Measurements from ENCODE around the gene PLK5. TPM values are rescaled to one million over a fixed set of nuclear protein-coding genes. Genes with fewer than 3 reads are reported as not detected.
"Not testable (repeated sequence)": the region's sequence is repeated elsewhere in the genome, so short reads cannot be mapped to it uniquely, and the experiment has no call there.

The PLK5 gene
- total and polyA plus RNA-seq, 3 experiments from 2014 or later: not detected

DNA sequence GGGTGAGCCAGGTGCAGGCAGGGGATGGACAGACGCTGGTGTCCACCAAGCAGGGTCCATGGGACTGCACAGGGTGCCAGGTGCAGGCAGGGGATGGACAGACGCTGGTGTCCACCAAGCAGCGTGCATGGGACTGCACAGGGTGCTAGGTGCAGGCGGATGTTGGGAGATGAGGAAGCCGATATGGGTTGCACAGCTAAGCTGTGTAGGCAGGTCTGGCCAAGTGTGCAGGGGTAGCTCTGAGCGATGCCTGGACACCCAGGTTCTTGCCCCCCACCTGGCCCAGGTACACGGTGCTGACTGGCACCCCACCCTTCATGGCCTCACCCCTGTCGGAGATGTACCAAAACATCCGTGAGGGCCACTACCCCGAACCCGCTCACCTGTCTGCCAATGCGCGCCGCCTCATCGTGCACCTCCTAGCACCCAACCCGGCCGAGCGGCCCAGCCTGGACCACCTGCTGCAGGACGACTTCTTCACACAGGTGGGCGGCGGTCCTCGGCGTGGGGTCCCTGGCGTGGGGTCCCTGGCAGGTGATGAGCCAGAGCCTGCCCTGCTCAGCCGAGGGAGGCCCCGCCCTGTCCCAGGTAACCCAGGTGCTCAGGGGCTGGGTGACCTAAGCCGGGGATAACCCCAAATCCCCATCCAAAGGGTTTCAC is 3.9 kb downstream of the PLK5 start:
- Mint-ChIP-seq H3K27ac (peak overlapping the region in 1 of 8 donors; percentile 68), H3K36me3 (no peaks in the 10 kb centered on the region), H3K27me3 (peaks cover 37 to 53% of the 10 kb centered on the region in 2 donors), H3K4me1 (peaks cover 6 to 9% (median 6%) of the 10 kb centered on the region in 3 donors), H3K9me3 (peaks cover 0 to 4% (median 0%) of the 10 kb centered on the region in 5 donors), H3K4me3 (no peak overlapping the region)
- H3K4me3 ChIP-seq (ENCODE audit: low read length): no peak overlapping the region
- no peaks in the 10 kb centered on the region for H3K36me3 ChIP-seq (ENCODE audit: insufficient read depth, low read length)
- no peak overlapping the region for H3K27ac ChIP-seq (ENCODE audit: low read depth, low read length)
- ChIA-PET POLR2A (no interaction called here), CTCF (no interaction called here)
- DNase-seq: no peak
- no peaks in the 10 kb centered on the region for H3K9me3 ChIP-seq (ENCODE audit: low read length)
- peaks cover 8% of the 10 kb centered on the region for H3K27me3 ChIP-seq (ENCODE audit: insufficient read depth, low read length, poor library complexity, severe bottlenecking)
- no peaks in the 10 kb centered on the region for H3K4me1 ChIP-seq (ENCODE audit: insufficient read depth, low read length)

DNA sequence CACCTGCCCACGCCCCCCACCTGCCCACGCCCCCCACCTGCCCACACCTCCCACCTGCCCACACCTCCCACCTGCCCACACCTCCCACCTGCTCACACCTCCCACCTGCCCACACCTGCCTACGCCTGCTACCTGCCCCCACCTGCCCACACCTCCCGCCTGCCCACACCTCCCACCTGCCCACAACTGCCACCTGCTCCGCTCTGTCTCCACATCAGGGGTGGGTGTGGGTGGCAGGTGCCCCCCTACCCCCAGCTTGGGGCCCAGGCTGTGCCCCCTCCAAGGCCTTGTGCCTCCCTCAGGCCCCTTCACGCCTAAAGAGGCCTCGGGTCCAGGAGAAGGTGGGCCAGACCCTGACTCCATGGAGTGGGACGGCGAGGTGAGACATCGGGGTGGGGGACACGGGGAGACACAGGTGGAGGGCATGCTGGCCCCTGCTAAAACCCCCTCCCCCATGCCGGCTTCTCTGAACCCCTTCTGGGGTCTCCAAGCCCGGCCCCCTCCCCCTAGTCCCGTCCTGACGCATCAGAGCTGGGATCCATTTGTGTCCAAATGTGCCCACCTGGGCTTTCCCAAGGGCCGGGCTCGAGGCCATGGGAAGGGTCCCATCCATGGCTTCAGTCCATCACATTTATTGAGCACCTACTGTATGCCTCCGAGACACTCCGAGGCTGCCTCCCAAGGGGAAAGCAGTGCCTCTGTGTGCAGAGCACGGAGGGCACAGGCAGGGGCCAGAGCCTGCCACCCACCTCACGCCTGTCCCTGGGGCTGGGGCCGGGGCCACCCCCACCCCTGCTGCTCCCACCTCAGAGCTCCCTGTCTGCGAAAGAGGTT is 4.9 kb downstream of the PLK5 start:
- H3K27me3 ChIP-seq (ENCODE audit: insufficient read depth, low read length, poor library complexity, severe bottlenecking): peaks cover 8% of the 10 kb centered on the region
- H3K4me1 ChIP-seq (ENCODE audit: insufficient read depth, low read length): no peaks in the 10 kb centered on the region
- DNase-seq: no peak
- Mint-ChIP-seq H3K27me3 (peaks cover 31 to 50% of the 10 kb centered on the region in 2 donors), H3K27ac (no peak overlapping the region), H3K4me1 (peaks cover 6 to 9% (median 6%) of the 10 kb centered on the region in 3 donors), H3K9me3 (peaks cover 0 to 4% (median 0%) of the 10 kb centered on the region in 5 donors), H3K4me3 (no peak overlapping the region), H3K36me3 (no peaks in the 10 kb centered on the region)
- ChIA-PET CTCF (no interaction called here), POLR2A (no interaction called here)
- no peaks in the 10 kb centered on the region for H3K36me3 ChIP-seq (ENCODE audit: insufficient read depth, low read length)
- no peaks in the 10 kb centered on the region for H3K9me3 ChIP-seq (ENCODE audit: low read length)
- no peak overlapping the region for H3K27ac ChIP-seq (ENCODE audit: low read depth, low read length)
- H3K4me3 ChIP-seq (ENCODE audit: low read length): no peak overlapping the region

DNA sequence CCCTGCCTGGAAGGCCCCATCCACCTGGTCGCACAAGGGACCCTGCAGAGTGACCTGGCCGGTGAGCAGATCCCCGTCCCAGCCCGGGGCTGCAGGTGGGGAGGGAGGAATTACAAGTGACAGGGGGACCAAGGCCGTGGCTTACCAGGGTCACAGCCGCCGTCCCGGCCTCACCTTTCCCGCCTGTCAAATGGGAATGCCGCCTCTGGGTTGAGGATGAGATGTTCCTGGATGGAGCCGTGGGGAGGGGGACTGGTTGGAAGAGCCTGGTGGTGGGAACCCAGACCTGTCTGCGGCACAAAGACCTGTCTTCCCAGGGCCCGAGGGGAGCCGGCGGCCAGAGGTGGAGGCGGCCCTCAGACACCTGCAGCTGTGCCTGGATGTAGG is 5.5 kb downstream of the PLK5 start:
- Mint-ChIP-seq H3K4me3 (no peak overlapping the region), H3K4me1 (peaks cover 4 to 6% (median 5%) of the 10 kb centered on the region in 3 donors), H3K36me3 (no peaks in the 10 kb centered on the region), H3K27me3 (peaks cover 30 to 47% of the 10 kb centered on the region in 2 donors), H3K9me3 (peaks cover 0 to 4% (median 0%) of the 10 kb centered on the region in 5 donors), H3K27ac (no peak overlapping the region)
- no peak for DNase-seq
- no peaks in the 10 kb centered on the region for H3K4me1 ChIP-seq (ENCODE audit: insufficient read depth, low read length)
- ChIA-PET POLR2A (no interaction called here), CTCF (no interaction called here)
- H3K27me3 ChIP-seq (ENCODE audit: insufficient read depth, low read length, poor library complexity, severe bottlenecking): peaks cover 7% of the 10 kb centered on the region
- H3K36me3 ChIP-seq (ENCODE audit: insufficient read depth, low read length): no peaks in the 10 kb centered on the region
- H3K27ac ChIP-seq (ENCODE audit: low read depth, low read length): no peak overlapping the region
- no peak overlapping the region for H3K4me3 ChIP-seq (ENCODE audit: low read length)
- H3K9me3 ChIP-seq (ENCODE audit: low read length): no peaks in the 10 kb centered on the region

DNA sequence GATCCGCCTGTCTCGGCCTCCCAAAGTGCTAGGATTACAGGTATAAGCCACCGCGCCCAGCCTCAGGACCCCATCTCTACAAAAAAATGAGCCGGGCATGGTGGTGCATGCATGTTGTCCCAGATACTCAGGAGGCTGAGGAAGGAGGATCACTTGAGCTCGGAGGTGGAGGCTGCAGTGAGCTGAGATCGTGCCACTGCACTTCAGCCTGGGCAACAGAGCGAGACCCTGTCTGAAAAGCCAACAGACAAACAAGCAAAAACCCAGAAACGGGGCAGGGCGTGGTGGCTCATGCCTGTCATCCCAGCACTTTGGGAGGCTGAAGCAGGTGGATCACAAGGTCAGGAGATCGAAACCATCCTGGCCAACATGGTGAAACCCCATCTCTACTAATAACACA is 7.0 kb downstream of the PLK5 start:
- H3K36me3 ChIP-seq (ENCODE audit: insufficient read depth, low read length); DNase-seq; H3K27ac Mint-ChIP-seq; H3K9me3 ChIP-seq (ENCODE audit: low read length); H3K27me3 ChIP-seq (ENCODE audit: insufficient read depth, low read length, poor library complexity, severe bottlenecking); POLR2A ChIA-PET; H3K27ac ChIP-seq (ENCODE audit: low read depth, low read length); H3K4me3 ChIP-seq (ENCODE audit: low read length); H3K36me3 Mint-ChIP-seq; H3K9me3 Mint-ChIP-seq; H3K4me3 Mint-ChIP-seq; H3K4me1 ChIP-seq (ENCODE audit: insufficient read depth, low read length); H3K4me1 Mint-ChIP-seq: not testable (repeated sequence)
- H3K27me3 Mint-ChIP-seq: peaks cover 29 to 41% of the 10 kb centered on the region in 2 donors
- CTCF ChIA-PET: interaction anchor here (1.6 kb wide), 1 partner anchor 16 kb away, joined by 6 read pairs; no protein-coding TSS in a partner anchor

DNA sequence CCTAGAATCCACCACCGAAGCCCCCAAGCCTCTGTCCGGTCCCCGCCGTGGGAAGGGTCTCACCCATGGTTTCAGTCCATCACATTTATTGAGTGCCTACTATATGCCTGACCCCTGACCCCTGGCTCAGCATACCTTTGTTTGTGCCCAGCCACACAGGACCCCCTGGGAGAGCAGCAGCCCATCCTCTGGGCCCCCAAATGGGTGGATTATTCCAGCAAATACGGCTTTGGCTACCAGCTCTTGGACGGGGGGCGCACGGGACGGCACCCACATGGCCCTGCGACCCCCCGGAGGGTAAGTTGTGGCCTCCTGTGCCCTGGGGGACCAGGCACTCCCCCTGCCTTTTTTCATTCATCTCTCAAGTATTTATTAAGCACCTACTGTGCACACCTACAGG is 7.7 kb downstream of the PLK5 start:
- Histone ChIP-seq H3K4me3 (ENCODE audit: low read length) (no peak overlapping the region), H3K27ac (ENCODE audit: low read depth, low read length) (no peak overlapping the region), H3K4me1 (ENCODE audit: insufficient read depth, low read length) (no peaks in the 10 kb centered on the region), H3K27me3 (ENCODE audit: insufficient read depth, low read length, poor library complexity, severe bottlenecking) (no peaks in the 10 kb centered on the region), H3K9me3 (ENCODE audit: low read length) (no peaks in the 10 kb centered on the region), H3K36me3 (ENCODE audit: insufficient read depth, low read length) (no peaks in the 10 kb centered on the region)
- CTCF ChIA-PET: interaction anchor here (1.6 kb wide), 1 partner anchor 15 kb away, joined by 6 read pairs; no protein-coding TSS in a partner anchor
- Mint-ChIP-seq H3K9me3 (no peaks in the 10 kb centered on the region), H3K36me3 (no peaks in the 10 kb centered on the region), H3K27ac (no peak overlapping the region), H3K4me3 (no peak overlapping the region), H3K4me1 (no peaks in the 10 kb centered on the region), H3K27me3 (peaks cover 25 to 34% of the 10 kb centered on the region in 2 donors)
- no peak for DNase-seq
- POLR2A ChIA-PET: no interaction called here

DNA sequence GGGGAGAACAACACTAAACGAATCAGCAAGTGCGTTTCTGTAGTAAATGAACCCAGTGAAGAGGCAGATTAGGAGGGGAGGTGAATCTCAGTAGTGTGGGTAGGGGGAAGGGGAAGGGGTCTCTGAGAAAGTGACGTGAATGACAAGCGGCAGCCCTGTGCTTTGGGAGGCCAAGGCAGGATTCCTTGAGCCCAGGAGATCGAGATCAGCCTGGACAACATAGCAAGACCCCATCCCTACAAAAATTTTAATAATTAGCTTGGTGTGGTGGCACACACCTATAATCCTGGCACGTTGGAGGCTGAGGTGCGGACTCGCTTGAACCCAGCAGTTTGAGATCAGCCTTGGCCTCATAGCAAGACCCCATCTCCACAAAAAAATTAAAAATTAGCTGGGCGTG is 8.1 kb downstream of the PLK5 start:
- Mint-ChIP-seq H3K9me3 (no peaks in the 10 kb centered on the region), H3K4me1 (no peaks in the 10 kb centered on the region), H3K4me3 (no peak overlapping the region), H3K36me3 (no peaks in the 10 kb centered on the region), H3K27me3 (peaks cover 23 to 31% of the 10 kb centered on the region in 2 donors), H3K27ac (no peak overlapping the region)
- H3K4me1 ChIP-seq (ENCODE audit: insufficient read depth, low read length): no peaks in the 10 kb centered on the region
- H3K4me3 ChIP-seq (ENCODE audit: low read length): no peak overlapping the region
- ChIA-PET POLR2A (no interaction called here), CTCF (interaction anchor here (1.6 kb wide), 1 partner anchor 14 kb away, joined by 6 read pairs; no protein-coding TSS in a partner anchor)
- H3K36me3 ChIP-seq (ENCODE audit: insufficient read depth, low read length): no peaks in the 10 kb centered on the region
- DNase-seq: no peak
- H3K27ac ChIP-seq (ENCODE audit: low read depth, low read length): no peak overlapping the region
- no peaks in the 10 kb centered on the region for H3K9me3 ChIP-seq (ENCODE audit: low read length)
- no peaks in the 10 kb centered on the region for H3K27me3 ChIP-seq (ENCODE audit: insufficient read depth, low read length, poor library complexity, severe bottlenecking)

DNA sequence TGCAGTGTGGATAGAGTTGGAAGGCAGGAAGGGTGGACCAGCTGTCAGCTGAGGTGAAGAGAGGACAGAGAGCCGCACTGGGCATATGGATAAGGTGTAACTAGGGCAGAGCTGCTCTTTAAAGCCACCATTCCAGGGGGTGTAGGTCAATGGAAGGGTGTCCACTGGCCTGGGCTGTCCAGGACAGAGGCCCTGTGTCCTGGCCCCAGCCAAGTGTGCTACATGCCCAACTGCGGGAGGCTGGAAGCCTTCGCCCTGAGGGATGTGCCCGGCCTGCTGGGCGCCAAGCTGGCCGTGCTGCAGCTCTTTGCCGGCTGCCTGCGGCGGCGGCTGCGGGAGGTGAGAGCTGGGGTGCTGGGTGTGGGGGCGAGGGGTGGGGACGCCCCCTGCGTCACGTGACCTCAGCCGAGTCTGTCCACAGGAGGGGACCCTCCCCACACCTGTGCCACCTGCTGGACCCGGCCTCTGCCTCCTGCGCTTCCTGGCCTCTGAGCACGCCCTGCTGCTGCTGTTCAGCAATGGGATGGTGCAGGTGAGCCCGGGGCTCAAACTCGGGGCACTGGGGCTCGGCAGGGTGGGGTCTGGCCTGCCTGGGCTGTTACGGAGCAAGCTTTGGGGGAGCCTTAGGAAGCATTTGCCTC is 9.8 kb downstream of the PLK5 start:
- DNase-seq: no peak
- no peak overlapping the region for H3K27ac Mint-ChIP-seq

DNA sequence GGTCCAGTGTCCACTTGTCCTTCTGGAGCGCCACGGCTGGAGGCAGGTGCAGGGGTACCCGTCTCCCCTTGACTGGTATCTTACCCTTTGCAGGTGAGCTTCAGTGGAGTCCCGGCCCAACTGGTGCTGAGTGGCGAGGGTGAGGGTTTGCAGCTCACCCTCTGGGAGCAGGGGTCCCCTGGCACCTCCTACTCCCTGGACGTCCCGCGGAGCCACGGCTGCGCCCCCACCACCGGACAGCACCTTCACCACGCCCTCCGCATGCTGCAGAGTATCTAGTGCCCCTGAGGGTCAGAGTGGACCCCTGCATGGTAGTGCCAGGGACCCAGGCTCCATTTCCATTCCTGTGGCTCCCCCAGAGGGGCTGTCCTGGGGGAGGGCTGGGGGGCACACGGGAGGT is 11.1 kb downstream of the PLK5 start:
- no peaks in the 10 kb centered on the region for H3K27me3 ChIP-seq (ENCODE audit: insufficient read depth, low read length, poor library complexity, severe bottlenecking)
- H3K4me3 ChIP-seq (ENCODE audit: low read length): no peak overlapping the region
- H3K27ac ChIP-seq (ENCODE audit: low read depth, low read length): no peak overlapping the region
- Mint-ChIP-seq H3K4me3 (no peak overlapping the region), H3K27ac (no peak overlapping the region), H3K9me3 (no peaks in the 10 kb centered on the region), H3K4me1 (no peaks in the 10 kb centered on the region), H3K36me3 (no peaks in the 10 kb centered on the region), H3K27me3 (peaks cover 21 to 26% of the 10 kb centered on the region in 2 donors)
- DNase-seq: no peak
- ChIA-PET CTCF (interaction anchor here (0.8 kb wide), 1 partner anchor 9 kb away, joined by 3 read pairs; no protein-coding TSS in a partner anchor), POLR2A (no interaction called here)
- no peaks in the 10 kb centered on the region for H3K9me3 ChIP-seq (ENCODE audit: low read length)
- no peaks in the 10 kb centered on the region for H3K4me1 ChIP-seq (ENCODE audit: insufficient read depth, low read length)
- H3K36me3 ChIP-seq (ENCODE audit: insufficient read depth, low read length): no peaks in the 10 kb centered on the region

More for the DNA sequence above, 9.8 kb downstream of the PLK5 start:
- H3K27me3 ChIP-seq (ENCODE audit: insufficient read depth, low read length, poor library complexity, severe bottlenecking): no peaks in the 10 kb centered on the region
- no peaks in the 10 kb centered on the region for H3K4me1 ChIP-seq (ENCODE audit: insufficient read depth, low read length)
- ChIA-PET POLR2A (no interaction called here), CTCF (no interaction called here)
- no peak overlapping the region for H3K27ac ChIP-seq (ENCODE audit: low read depth, low read length)
- no peaks in the 10 kb centered on the region for H3K36me3 Mint-ChIP-seq
- no peaks in the 10 kb centered on the region for H3K9me3 Mint-ChIP-seq
- H3K4me3 ChIP-seq (ENCODE audit: low read length): no peak overlapping the region
- no peak overlapping the region for H3K4me3 Mint-ChIP-seq
- no peaks in the 10 kb centered on the region for H3K4me1 Mint-ChIP-seq
- no peaks in the 10 kb centered on the region for H3K9me3 ChIP-seq (ENCODE audit: low read length)
- H3K36me3 ChIP-seq (ENCODE audit: insufficient read depth, low read length): no peaks in the 10 kb centered on the region
- H3K27me3 Mint-ChIP-seq: peaks cover 22 to 23% of the 10 kb centered on the region in 2 donors
